Endothelial cell of umbilical vein (primary cell): ENCODE measurements around the gene ZNF764. TPM values are rescaled to one million over a fixed set of nuclear protein-coding genes. Genes with fewer than 3 reads are reported as not detected.

Experiments used
- BruUV-seq: library from RNA; stranded (reverse); fragments of 400-500 nt; replicated peaks from 2 replicates; lab custom pipeline; 2021; lab: Mats Ljungman, UMichigan
- CTCF ChIA-PET: fragments of 300-600, 350-600 bp; sonication (Branson Sonifier 250); formaldehyde crosslinking; loops from one replicate; lab custom pipeline; 2021; ENCODE audit warnings: antibody characterized with exemption, inconsistent platforms; lab: Charles Lee
- POLR2A ChIA-PET: fragments of 300-600, 350-600 bp; sonication (Branson Sonifier 250); formaldehyde crosslinking; loops from one replicate; lab custom pipeline; 2021; ENCODE audit warnings: antibody characterized with exemption, inconsistent platforms; lab: Charles Lee
- DNase-seq: peaks from one replicate; pipeline ENCODE4 v3.0.0-alpha.2; 2011; ENCODE audit warnings: low read depth, low spot score
- FAIRE-seq: peaks from 2 replicates; lab custom pipeline; 2011; peaks lifted over from hg19 to GRCh38; lab: Jason Lieb, UNC
- H2AFZ ChIP-seq: 2 replicates; pipeline ENCODE4 v1.6.0; 2012; ENCODE audit warnings: low read depth, low read length, control low read depth, inconsistent platforms
- H3K27ac ChIP-seq: 2 replicates; pipeline ENCODE4 v1.5.1; 2011; ENCODE audit warnings: low read depth, mild to moderate bottlenecking, control low read depth, low read length, moderate library complexity; ENCODE audit not compliant: insufficient read depth
- H3K27me3 ChIP-seq, 2 experiments: 2 replicates each; pipeline versions ENCODE4 v1.6.0 to v1.6.1; 2011; ENCODE audit warnings: low read length in 2 of 2, mixed read lengths in 1 of 2; ENCODE audit not compliant: control insufficient read depth in 2 of 2, insufficient read depth in 2 of 2
- H3K36me3 ChIP-seq, 2 experiments: 2 replicates in 1 of 2; 3 replicates in 1 of 2; pipeline ENCODE4 v1.5.1; 2011; ENCODE audit warnings: low read length in 2 of 2, mild to moderate bottlenecking in 1 of 2, moderate library complexity in 1 of 2; ENCODE audit not compliant: control insufficient read depth in 2 of 2, insufficient read depth in 2 of 2; ENCODE audit errors: extremely low read depth in 1 of 2
- H3K4me1 ChIP-seq: 3 replicates; pipeline ENCODE4 v1.5.1; 2011; ENCODE audit warnings: mild to moderate bottlenecking, low read length; ENCODE audit not compliant: control insufficient read depth, insufficient read depth; ENCODE audit errors: extremely low read depth
- H3K4me2 ChIP-seq: 2 replicates; pipeline ENCODE4 v1.6.1; 2011; ENCODE audit warnings: low read length, control low read depth, mixed read lengths; ENCODE audit not compliant: insufficient read depth
- H3K4me3 ChIP-seq, 3 experiments: fragments of 200-600 bp in 1 of 3; sonication (generic), shearing (Covaris generic) in 1 of 3; replicated peaks in 1 of 3; 2 replicates each; pipeline ENCODE4 v1.5.1; 2011 to 2016; ENCODE audit warnings: control low read depth in 3 of 3, low read length in 3 of 3, mild to moderate bottlenecking in 2 of 3, inconsistent platforms in 1 of 3, low read depth in 1 of 3, moderate library complexity in 1 of 3; ENCODE audit not compliant: insufficient read depth in 1 of 3
- H3K79me2 ChIP-seq: 2 replicates; pipeline ENCODE4 v1.6.0; 2012; ENCODE audit warnings: low read length, inconsistent platforms; ENCODE audit not compliant: control insufficient read depth, insufficient read depth
- H3K9ac ChIP-seq: replicated peaks from 2 replicates; pipeline ENCODE3; 2011; ENCODE audit warnings: low read length, control low read depth; ENCODE audit not compliant: insufficient read depth; ENCODE audit errors: extremely low read depth
- H3K9me1 ChIP-seq: replicated peaks from 3 replicates; pipeline ENCODE4 v1.6.0; 2011; ENCODE audit warnings: mild to moderate bottlenecking, low read length; ENCODE audit not compliant: control insufficient read depth, insufficient read depth; ENCODE audit errors: extremely low read depth
- H3K9me3 ChIP-seq: replicated peaks from 2 replicates; pipeline ENCODE4 v1.5.1; 2012; ENCODE audit warnings: low read length, inconsistent platforms; ENCODE audit not compliant: control insufficient read depth, insufficient read depth
- H4K20me1 ChIP-seq: replicated peaks from 2 replicates; pipeline ENCODE3; 2011; ENCODE audit warnings: mild to moderate bottlenecking, low read length; ENCODE audit not compliant: control insufficient read depth, insufficient read depth; ENCODE audit errors: extremely low read depth
- EZH2 ChIP-seq: IDR thresholded peaks from 2 replicates; pipeline ENCODE4 v1.6.1; 2012; ENCODE audit warnings: borderline replicate concordance, low read depth, mild to moderate bottlenecking, moderate library complexity, low read length, inconsistent platforms; ENCODE audit not compliant: severe bottlenecking
- FOS ChIP-seq: IDR thresholded peaks from 2 replicates; pipeline ENCODE4 v1.6.1; 2011; ENCODE audit warnings: mild to moderate bottlenecking, low read length, moderate library complexity, borderline replicate concordance; ENCODE audit not compliant: insufficient read depth
- GATA2 ChIP-seq: IDR thresholded peaks from 2 replicates; pipeline ENCODE4 v1.7.0; 2011; ENCODE audit warnings: low read depth, mild to moderate bottlenecking, moderate library complexity, mixed read lengths, low read length; ENCODE audit not compliant: insufficient read length, insufficient read depth
- JUN ChIP-seq: IDR thresholded peaks from 2 replicates; pipeline ENCODE4 v1.6.1; 2011; ENCODE audit warnings: borderline replicate concordance, low read depth; ENCODE audit not compliant: insufficient read length, insufficient read depth
- MYC ChIP-seq: IDR thresholded peaks from one replicate; pipeline ENCODE4 v1.6.1; 2011; ENCODE audit warnings: mild to moderate bottlenecking, low read depth, low read length
- POLR2A ChIP-seq: IDR thresholded peaks from 2 replicates; pipeline ENCODE4 v1.6.1; 2012; ENCODE audit warnings: low read depth, mild to moderate bottlenecking, control low read depth, low read length
- POLR2AphosphoS5 ChIP-seq: IDR thresholded peaks from 2 replicates; pipeline ENCODE4 v1.6.1; 2012; ENCODE audit warnings: low read depth, mild to moderate bottlenecking, control low read depth, low read length, moderate library complexity; ENCODE audit not compliant: insufficient read depth
- dilution Hi-C: fragments of 300-500 bp; cut with MboI; formaldehyde crosslinking; loops from one replicate; pipeline ENCODE4 v1.15.0; 2019; ENCODE audit warnings: low sequenced_read_pairs; ENCODE audit not compliant: extremely low pct_ligation_motif_present
- intact Hi-C: fragments of 100-400 bp; cut with micrococcal nuclease; formaldehyde crosslinking; loops from one replicate; pipeline ENCODE4 v1.10.0; 2022
- polyA plus RNA-seq, 4 experiments: library from polyadenylated mRNA; depleted of rRNA in 3 of 4; stranded (reverse) in 3 of 4; unstranded in 1 of 4; fragments of >200 nt; gene quantifications; 2 replicates each; pipeline versions ENCODE4 v1.2.1 to v1.2.3, GENCODE V29; 2011 to 2012; ENCODE audit warnings: missing spikeins in 1 of 4
- total RNA-seq: library from RNA; stranded (reverse); gene quantifications from 2 replicates; pipeline ENCODE4 v1.2.3, GENCODE V29; 2021
- TF ChIP-seq, protein P1 (sequence below): IDR thresholded peaks from 2 replicates; pipeline ENCODE4 v1.6.1; 2011; ENCODE audit not compliant: insufficient read depth, insufficient read length
- TF ChIP-seq, protein P2 (sequence below), 2 donors: IDR thresholded peaks; 1 replicate in 1 of 2; 2 replicates in 1 of 2; pipeline ENCODE4 v1.5.1; 2011; ENCODE audit warnings: low read length in 2 of 2, mild to moderate bottlenecking in 2 of 2, moderate library complexity in 2 of 2, control low read depth in 1 of 2, inconsistent platforms in 1 of 2, low read depth in 1 of 2; ENCODE audit not compliant: insufficient read depth in 1 of 2; ENCODE audit errors: extremely low read depth in 1 of 2

ZNF764 gene
- total and polyA plus RNA-seq, 2 donors (not counting 3 experiments of a cell fraction or from before 2014, with no cell fraction given): 5.0 to 12.1 TPM

DNA sequence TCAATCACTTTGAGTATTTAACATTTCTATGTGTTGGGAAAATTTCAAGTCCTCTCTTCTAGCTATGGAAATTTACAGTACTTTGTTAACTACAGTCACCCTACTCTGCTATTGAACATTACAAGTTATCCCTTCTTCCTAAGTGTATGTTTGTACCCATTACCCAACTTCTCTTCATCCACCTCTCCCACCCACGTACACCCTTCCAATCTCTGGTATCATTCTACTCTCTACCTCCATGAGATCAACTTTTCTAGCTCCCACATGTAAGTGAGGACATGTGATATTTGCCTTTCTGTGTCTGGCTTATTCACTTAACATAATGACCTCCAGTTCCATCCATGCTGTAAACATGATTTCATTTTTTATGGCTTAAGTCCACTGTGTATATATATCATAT lies 16.5 kb upstream of the ZNF764 start:
- no TSS peak for BruUV-seq
- DNase-seq (no peak), FAIRE-seq (no peak)
- no peaks in the 10 kb centered on the region for H4K20me1 ChIP-seq
- no peaks in the 10 kb centered on the region for H3K9me3 ChIP-seq
- no peak overlapping the region for H3K4me2 ChIP-seq
- peaks cover 0 to 2% of the 10 kb centered on the region in 2 experiments for H3K36me3 ChIP-seq
- no peak overlapping the region for H3K27ac ChIP-seq
- H3K4me3 ChIP-seq: no peak overlapping the region
- ChIA-PET CTCF (no interaction called here), POLR2A (interaction anchor here (0.7 kb wide), 1 partner anchor 16 kb away, joined by 6 read pairs; no protein-coding TSS in a partner anchor)
- H2AFZ ChIP-seq: no peak overlapping the region
- intact Hi-C loops (no loop called here), dilution Hi-C loops (no loop called here)
- H3K27me3 ChIP-seq: no peaks in the 10 kb centered on the region
- H3K9me1 ChIP-seq: no peaks in the 10 kb centered on the region
- H3K79me2 ChIP-seq: no peaks in the 10 kb centered on the region
- H3K9ac ChIP-seq: no peak overlapping the region
- TF ChIP-seq JUN (no peak), GATA2 (no peak), MYC (no peak), POLR2AphosphoS5 (no peak), EZH2 (no peak), POLR2A (no peak), FOS (no peak)
- TF ChIP-seq, protein P1, sequence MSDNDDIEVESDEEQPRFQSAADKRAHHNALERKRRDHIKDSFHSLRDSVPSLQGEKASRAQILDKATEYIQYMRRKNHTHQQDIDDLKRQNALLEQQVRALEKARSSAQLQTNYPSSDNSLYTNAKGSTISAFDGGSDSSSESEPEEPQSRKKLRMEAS: no peak
- TF ChIP-seq, protein P2, sequence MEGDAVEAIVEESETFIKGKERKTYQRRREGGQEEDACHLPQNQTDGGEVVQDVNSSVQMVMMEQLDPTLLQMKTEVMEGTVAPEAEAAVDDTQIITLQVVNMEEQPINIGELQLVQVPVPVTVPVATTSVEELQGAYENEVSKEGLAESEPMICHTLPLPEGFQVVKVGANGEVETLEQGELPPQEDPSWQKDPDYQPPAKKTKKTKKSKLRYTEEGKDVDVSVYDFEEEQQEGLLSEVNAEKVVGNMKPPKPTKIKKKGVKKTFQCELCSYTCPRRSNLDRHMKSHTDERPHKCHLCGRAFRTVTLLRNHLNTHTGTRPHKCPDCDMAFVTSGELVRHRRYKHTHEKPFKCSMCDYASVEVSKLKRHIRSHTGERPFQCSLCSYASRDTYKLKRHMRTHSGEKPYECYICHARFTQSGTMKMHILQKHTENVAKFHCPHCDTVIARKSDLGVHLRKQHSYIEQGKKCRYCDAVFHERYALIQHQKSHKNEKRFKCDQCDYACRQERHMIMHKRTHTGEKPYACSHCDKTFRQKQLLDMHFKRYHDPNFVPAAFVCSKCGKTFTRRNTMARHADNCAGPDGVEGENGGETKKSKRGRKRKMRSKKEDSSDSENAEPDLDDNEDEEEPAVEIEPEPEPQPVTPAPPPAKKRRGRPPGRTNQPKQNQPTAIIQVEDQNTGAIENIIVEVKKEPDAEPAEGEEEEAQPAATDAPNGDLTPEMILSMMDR (IDR thresholded peaks at IDR 0.05; ENCODE audit: extremely low read depth in 1 of 2, insufficient read depth in 1 of 2, low read depth in 1 of 2, low read length in 2 of 2): no peak
- H3K4me1 ChIP-seq: peaks cover 16% of the 10 kb centered on the region
